ENCODE measurements around the gene PLA2G6. TPM values are rescaled to one million over a fixed set of nuclear protein-coding genes. Genes with fewer than 3 reads are reported as not detected.

Gene PLA2G6
- total RNA-seq, 1 experiment from 2014 or later = 18.7 TPM

DNA sequence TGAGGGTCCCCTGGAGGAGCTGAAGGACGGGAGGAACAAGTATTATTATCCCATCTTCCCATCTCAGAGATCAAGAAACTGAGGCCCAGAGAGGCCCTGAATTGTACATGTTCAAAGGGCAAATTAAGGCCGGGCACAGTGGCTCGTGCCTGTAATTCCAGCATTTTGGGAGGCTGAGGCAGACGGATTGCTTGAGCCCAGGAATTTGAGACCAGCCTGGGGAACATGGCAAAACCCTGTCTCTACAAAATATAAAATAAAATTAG is 8.1 kb downstream of the PLA2G6 start:
- H3K9me3 Mint-ChIP-seq (ENCODE audit: unreplicated experiment) = no peaks in the 10 kb centered on the region
- ChIA-PET CTCF (no interaction called here), POLR2A (no interaction called here)
- H3K9me3 ChIP-seq = no peaks in the 10 kb centered on the region
- intact Hi-C loops (cut with micrococcal nuclease; ENCODE audit: unreplicated experiment) = no loop called here
- H3K4me1 ChIP-seq = peaks cover 16% of the 10 kb centered on the region
- no peak overlapping the region for H3K4me3 Mint-ChIP-seq (ENCODE audit: unreplicated experiment)
- no peaks in the 10 kb centered on the region for H3K27me3 ChIP-seq (replicated peaks; ENCODE audit: control insufficient read depth, insufficient read depth, low read length)
- TF ChIP-seq, protein P1, sequence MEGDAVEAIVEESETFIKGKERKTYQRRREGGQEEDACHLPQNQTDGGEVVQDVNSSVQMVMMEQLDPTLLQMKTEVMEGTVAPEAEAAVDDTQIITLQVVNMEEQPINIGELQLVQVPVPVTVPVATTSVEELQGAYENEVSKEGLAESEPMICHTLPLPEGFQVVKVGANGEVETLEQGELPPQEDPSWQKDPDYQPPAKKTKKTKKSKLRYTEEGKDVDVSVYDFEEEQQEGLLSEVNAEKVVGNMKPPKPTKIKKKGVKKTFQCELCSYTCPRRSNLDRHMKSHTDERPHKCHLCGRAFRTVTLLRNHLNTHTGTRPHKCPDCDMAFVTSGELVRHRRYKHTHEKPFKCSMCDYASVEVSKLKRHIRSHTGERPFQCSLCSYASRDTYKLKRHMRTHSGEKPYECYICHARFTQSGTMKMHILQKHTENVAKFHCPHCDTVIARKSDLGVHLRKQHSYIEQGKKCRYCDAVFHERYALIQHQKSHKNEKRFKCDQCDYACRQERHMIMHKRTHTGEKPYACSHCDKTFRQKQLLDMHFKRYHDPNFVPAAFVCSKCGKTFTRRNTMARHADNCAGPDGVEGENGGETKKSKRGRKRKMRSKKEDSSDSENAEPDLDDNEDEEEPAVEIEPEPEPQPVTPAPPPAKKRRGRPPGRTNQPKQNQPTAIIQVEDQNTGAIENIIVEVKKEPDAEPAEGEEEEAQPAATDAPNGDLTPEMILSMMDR (IDR thresholded peaks at IDR 0.05; ENCODE audit: insufficient read depth in 1 of 2, low read depth in 1 of 2, low read length in 1 of 2, severe bottlenecking in 1 of 2, unreplicated experiment in 1 of 2) = no peak
- H3K27ac Mint-ChIP-seq (ENCODE audit: unreplicated experiment) = no peak overlapping the region
- H3K27me3 Mint-ChIP-seq (ENCODE audit: insufficient read depth, unreplicated experiment) = no peaks in the 10 kb centered on the region
- peaks cover 8% of the 10 kb centered on the region for H3K36me3 Mint-ChIP-seq (ENCODE audit: insufficient read depth, unreplicated experiment)
- no peaks in the 10 kb centered on the region for H3K36me3 ChIP-seq (ENCODE audit: control insufficient read depth, insufficient read depth, low read length)
- no peak overlapping the region for H3K4me3 ChIP-seq (ENCODE audit: low read depth, low read length)
- no TSS peak for BruUV-seq (replicated peaks)
- H3K4me1 Mint-ChIP-seq (ENCODE audit: low read depth, unreplicated experiment) = peaks cover under 1% of the 10 kb centered on the region
- DNase-seq = no peak

DNA sequence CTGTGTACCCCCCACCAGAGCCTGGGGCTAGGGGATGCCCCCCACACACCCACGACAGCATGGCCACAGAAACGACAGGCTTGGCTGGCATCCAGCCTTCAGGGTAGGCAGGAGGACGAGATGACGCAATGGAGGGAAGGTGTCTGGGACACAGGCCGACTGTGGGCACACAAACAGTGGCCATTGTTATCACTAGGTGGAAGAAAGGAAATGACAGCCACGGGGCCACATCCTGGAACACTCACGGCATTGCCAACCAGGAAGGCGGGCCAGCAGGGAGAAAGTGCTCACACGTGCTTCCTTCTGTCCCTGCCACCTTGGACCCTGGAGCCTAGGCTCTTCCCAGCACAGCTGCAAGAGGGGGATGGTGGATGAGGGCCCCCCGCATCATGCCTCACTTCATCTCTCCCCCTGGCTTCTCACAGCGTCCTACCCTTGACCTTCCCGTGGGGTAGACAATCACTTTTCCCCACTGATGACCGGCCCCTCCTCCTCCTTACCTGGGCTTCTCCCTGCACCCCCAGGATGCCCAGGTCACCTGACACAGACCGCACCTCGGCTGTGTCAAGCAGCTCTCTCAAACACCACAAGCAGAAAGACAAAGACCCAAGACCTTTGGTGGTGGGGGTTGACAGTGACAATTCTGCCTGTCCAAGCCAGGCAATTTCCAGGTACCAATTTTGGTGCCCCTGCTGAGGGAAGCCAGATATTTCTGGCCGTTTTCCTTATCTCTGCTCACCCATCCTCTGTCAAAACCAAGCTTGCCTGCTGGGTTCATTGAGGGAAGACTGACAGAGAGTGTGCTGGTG is 8.6 kb downstream of the PLA2G6 start:
- Histone ChIP-seq H3K27me3 (replicated peaks; ENCODE audit: control insufficient read depth, insufficient read depth, low read length) (no peaks in the 10 kb centered on the region), H3K9me3 (no peaks in the 10 kb centered on the region), H3K4me1 (peaks cover 11% of the 10 kb centered on the region), H3K4me3 (ENCODE audit: low read depth, low read length) (no peak overlapping the region), H3K36me3 (ENCODE audit: control insufficient read depth, insufficient read depth, low read length) (no peaks in the 10 kb centered on the region)
- DNase-seq = no peak
- POLR2A ChIA-PET = no interaction called here
- CTCF ChIA-PET = no interaction called here
- intact Hi-C loops (cut with micrococcal nuclease; ENCODE audit: unreplicated experiment) = no loop called here
- TF ChIP-seq, protein P1 (IDR thresholded peaks at IDR 0.05; ENCODE audit: insufficient read depth in 1 of 2, low read depth in 1 of 2, low read length in 1 of 2, severe bottlenecking in 1 of 2, unreplicated experiment in 1 of 2) = no peak
- Mint-ChIP-seq H3K27ac (ENCODE audit: unreplicated experiment) (no peak overlapping the region), H3K36me3 (ENCODE audit: insufficient read depth, unreplicated experiment) (peaks cover 7% of the 10 kb centered on the region), H3K4me3 (ENCODE audit: unreplicated experiment) (no peak overlapping the region), H3K4me1 (ENCODE audit: low read depth, unreplicated experiment) (no peaks in the 10 kb centered on the region), H3K9me3 (ENCODE audit: unreplicated experiment) (no peaks in the 10 kb centered on the region), H3K27me3 (ENCODE audit: insufficient read depth, unreplicated experiment) (no peaks in the 10 kb centered on the region)
- no TSS peak for BruUV-seq (replicated peaks)

DNA sequence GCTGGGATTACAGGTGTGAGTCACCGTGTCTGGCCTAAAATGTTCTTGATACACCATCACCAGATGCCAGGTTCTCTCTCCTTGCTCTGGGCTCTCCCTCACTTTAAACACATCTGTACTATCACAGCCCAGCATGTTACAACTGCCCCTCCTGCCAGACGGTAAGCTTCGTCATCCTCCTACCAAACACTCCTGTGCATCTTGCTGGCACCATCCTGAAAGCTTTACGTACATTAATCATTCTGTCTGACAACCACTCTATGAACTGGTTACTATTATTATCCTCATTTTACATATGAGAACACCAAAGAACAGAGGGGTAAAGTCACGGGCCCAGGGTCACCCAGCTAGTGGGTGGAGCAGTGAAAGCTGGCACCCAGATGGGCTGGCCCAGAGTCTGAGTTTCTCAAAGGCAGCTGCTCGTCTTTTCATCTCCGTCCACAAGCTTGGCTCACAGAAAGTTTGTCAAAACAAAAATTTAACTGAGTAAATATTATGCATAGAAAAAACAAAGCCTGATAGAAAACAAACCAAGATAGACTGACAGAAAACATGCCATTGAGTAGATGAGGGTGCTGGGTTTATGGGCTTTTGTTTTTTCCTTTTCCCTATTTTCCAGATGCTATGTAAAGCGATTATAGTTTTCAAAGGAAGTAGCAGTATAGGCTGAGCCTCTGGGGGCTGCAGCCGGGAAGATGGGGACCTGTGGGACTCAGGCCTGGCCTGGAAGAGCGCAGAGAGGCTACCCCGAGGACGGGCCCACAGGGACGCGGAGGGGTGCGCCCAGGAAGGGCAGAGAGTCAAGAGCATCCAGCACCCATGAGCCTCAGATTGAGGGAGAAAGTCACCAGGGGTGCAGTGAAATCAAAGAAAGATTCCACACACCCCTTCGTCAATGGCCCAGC is 9.5 kb downstream of the PLA2G6 start:
- Mint-ChIP-seq H3K4me3 (ENCODE audit: unreplicated experiment) (no peak overlapping the region), H3K27me3 (ENCODE audit: insufficient read depth, unreplicated experiment) (no peaks in the 10 kb centered on the region), H3K36me3 (ENCODE audit: insufficient read depth, unreplicated experiment) (peaks cover 7% of the 10 kb centered on the region), H3K27ac (ENCODE audit: unreplicated experiment) (no peak overlapping the region), H3K9me3 (ENCODE audit: unreplicated experiment) (no peaks in the 10 kb centered on the region), H3K4me1 (ENCODE audit: low read depth, unreplicated experiment) (no peaks in the 10 kb centered on the region)
- no peaks in the 10 kb centered on the region for H3K9me3 ChIP-seq
- ChIA-PET CTCF (no interaction called here), POLR2A (no interaction called here)
- no peaks in the 10 kb centered on the region for H3K27me3 ChIP-seq (replicated peaks; ENCODE audit: control insufficient read depth, insufficient read depth, low read length)
- intact Hi-C loops (cut with micrococcal nuclease; ENCODE audit: unreplicated experiment) = no loop called here
- H3K36me3 ChIP-seq (ENCODE audit: control insufficient read depth, insufficient read depth, low read length) = no peaks in the 10 kb centered on the region
- no peak overlapping the region for H3K4me3 ChIP-seq (ENCODE audit: low read depth, low read length)
- H3K4me1 ChIP-seq = peaks cover 2% of the 10 kb centered on the region
- TF ChIP-seq, protein P1 (IDR thresholded peaks at IDR 0.05; ENCODE audit: insufficient read depth in 1 of 2, low read depth in 1 of 2, low read length in 1 of 2, severe bottlenecking in 1 of 2, unreplicated experiment in 1 of 2) = no peak
- BruUV-seq (replicated peaks) = no TSS peak
- no peak for DNase-seq

All from Caco-2 (cell line).